Lung (tissue), 12 donors: ENCODE measurements around the gene CELF2. TPM values are rescaled to one million over a fixed set of nuclear protein-coding genes. Genes with fewer than 3 reads are reported as not detected.

Source experiments
- ATAC-seq: fragments of 200-7000 bp; cut with Tn5 transposase; one replicate; pipeline ENCODE4 v1.9.1; 2020; ENCODE audit warnings: moderate number of reproducible peaks; ENCODE audit not compliant: insufficient read depth, low FRiP score
- DNase-seq, 3 donors: peaks; one replicate each; pipeline ENCODE4 v3.0.0-alpha.2; 2013 to 2017
- H3K27ac ChIP-seq, 2 donors: one replicate each; pipeline ENCODE4 v1.5.1; 2013; ENCODE audit warnings: mild to moderate bottlenecking in 2 of 2, moderate library complexity in 2 of 2, control low read depth in 1 of 2, inconsistent platforms in 1 of 2, low read depth in 1 of 2, low read length in 1 of 2
- H3K27me3 ChIP-seq, 3 donors: one replicate each; pipeline ENCODE4 v1.5.1; 2013; ENCODE audit warnings: low read length in 2 of 3; ENCODE audit not compliant: control insufficient read depth in 3 of 3, insufficient read depth in 3 of 3
- H3K36me3 ChIP-seq, 4 donors: one replicate each; pipeline ENCODE4 v1.5.1; 2013; ENCODE audit warnings: low read length in 4 of 4, mild to moderate bottlenecking in 1 of 4, moderate library complexity in 1 of 4; ENCODE audit not compliant: control insufficient read depth in 4 of 4, insufficient read depth in 4 of 4
- H3K4me1 ChIP-seq, 5 donors: one replicate each; pipeline ENCODE4 v1.5.1; 2013; ENCODE audit warnings: low read length in 5 of 5, mild to moderate bottlenecking in 2 of 5, moderate library complexity in 1 of 5; ENCODE audit not compliant: control insufficient read depth in 5 of 5, insufficient read depth in 5 of 5
- H3K4me3 ChIP-seq: one replicate; pipeline ENCODE4 v1.5.1; 2013; ENCODE audit warnings: mild to moderate bottlenecking, control low read depth, moderate library complexity
- H3K9ac ChIP-seq, 2 donors: one replicate each; pipeline ENCODE4 v1.5.1; 2013; ENCODE audit warnings: low read length in 2 of 2, control low read depth in 1 of 2; ENCODE audit not compliant: insufficient read depth in 1 of 2
- H3K9me3 ChIP-seq, 4 donors: one replicate each; pipeline ENCODE4 v1.5.1; 2013; ENCODE audit warnings: low read length in 3 of 4, mild to moderate bottlenecking in 1 of 4, moderate library complexity in 1 of 4; ENCODE audit not compliant: control insufficient read depth in 4 of 4, insufficient read depth in 3 of 4
- WGBS, 2 donors: extraction: QIAGEN DNeasy Blood & Tissue Kit; methylation state at CpG; one replicate each; pipeline ENCODE4 v1.1.7; 2013; 5-methylcytosine and 5-hydroxymethylcytosine counted together
- polyA plus RNA-seq, 2 donors: library from polyadenylated mRNA; stranded (reverse); fragments of 200-250 nt; gene quantifications; one replicate each; pipeline ENCODE4 v1.2.1, GENCODE V29; 2013
- total RNA-seq, 2 donors: library from RNA; depleted of rRNA in 1 of 2; stranded (reverse); fragments of >200 nt in 1 of 2; gene quantifications; one replicate each; pipeline ENCODE4 v1.2.1, GENCODE V29; 2014 to 2021
- TF ChIP-seq, protein P1 (sequence below): IDR thresholded peaks from 2 replicates; pipeline ENCODE4 v1.5.1; 2012; ENCODE audit warnings: mild to moderate bottlenecking; ENCODE audit errors: control extremely low read depth, extremely low read depth
- donor health status: control.
- donor health status: control.
- donor health status: Bipolar disorder and iron deficiency.
- donor health status: healthy.
- donor health status: DM: yes; HTN: yes; CAD: no.

CELF2 gene
- total and polyA plus RNA-seq, 4 donors, result 13.6 to 115 (median 63.7) TPM

DNA sequence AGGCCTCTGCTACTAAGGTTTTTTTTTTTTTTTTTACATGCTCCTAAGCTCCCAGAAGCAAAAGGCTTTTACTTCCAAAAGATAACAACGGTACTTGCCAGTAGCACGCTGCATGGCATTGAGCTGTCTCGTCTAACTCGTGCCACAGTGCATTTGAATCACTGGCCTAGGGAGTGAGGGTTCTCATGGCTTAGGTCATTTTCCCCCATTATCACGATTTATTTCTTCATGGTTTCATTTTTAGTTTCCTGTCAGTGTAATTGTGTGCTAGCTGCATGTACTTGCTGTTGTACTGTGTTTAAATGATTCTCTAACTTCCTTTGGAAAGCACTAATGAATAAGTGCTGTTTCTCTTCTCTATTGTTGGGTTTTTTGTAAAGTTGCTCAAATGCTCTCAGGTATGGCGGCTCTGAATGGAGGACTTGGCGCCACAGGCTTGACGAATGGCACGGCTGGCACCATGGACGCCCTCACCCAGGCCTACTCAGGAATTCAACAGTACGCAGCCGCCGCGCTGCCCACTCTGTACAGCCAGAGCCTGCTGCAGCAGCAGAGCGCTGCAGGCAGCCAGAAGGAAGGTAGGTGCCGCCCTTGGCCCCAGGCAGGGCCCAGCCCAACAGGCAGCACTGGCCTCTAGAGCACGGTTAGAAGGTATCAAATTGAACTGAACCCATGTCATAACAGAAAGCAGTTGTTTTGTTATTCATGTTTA is 303.3 kb downstream of the CELF2 start:
- TF ChIP-seq, protein P1, sequence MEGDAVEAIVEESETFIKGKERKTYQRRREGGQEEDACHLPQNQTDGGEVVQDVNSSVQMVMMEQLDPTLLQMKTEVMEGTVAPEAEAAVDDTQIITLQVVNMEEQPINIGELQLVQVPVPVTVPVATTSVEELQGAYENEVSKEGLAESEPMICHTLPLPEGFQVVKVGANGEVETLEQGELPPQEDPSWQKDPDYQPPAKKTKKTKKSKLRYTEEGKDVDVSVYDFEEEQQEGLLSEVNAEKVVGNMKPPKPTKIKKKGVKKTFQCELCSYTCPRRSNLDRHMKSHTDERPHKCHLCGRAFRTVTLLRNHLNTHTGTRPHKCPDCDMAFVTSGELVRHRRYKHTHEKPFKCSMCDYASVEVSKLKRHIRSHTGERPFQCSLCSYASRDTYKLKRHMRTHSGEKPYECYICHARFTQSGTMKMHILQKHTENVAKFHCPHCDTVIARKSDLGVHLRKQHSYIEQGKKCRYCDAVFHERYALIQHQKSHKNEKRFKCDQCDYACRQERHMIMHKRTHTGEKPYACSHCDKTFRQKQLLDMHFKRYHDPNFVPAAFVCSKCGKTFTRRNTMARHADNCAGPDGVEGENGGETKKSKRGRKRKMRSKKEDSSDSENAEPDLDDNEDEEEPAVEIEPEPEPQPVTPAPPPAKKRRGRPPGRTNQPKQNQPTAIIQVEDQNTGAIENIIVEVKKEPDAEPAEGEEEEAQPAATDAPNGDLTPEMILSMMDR, result no peak
- Histone ChIP-seq H3K4me3 (no peak overlapping the region), H3K9ac (no peak overlapping the region), H3K36me3 (peaks cover 6 to 39% (median 30%) of the 10 kb centered on the region in 4 donors), H3K4me1 (peaks cover 0 to 2% (median 0%) of the 10 kb centered on the region in 5 donors), H3K9me3 (no peaks in the 10 kb centered on the region), H3K27me3 (no peaks in the 10 kb centered on the region), H3K27ac (no peak overlapping the region)
- DNase-seq (no peak), ATAC-seq (no peak)
- 91 to 95% methylated on average over 17 of the region's 17 CpGs for WGBS, 2 donors

DNA sequence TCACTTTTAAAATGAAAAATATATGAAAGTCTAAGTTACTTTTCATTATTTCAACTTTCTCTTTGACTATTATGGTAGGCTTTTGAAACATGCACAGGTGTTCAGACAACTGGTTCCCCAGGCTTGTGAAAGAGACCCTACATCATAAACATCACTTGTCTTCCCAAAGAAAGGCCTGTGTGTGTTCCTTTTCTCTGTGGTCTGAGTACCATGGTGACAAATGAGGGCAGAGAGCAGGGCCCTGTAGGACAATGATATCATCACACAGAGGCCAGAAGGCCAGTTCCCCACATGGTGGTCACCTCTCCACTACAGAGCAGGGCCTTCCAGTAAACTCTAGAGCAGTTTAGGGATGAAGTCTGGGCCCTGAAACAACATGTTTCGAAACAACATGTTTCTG is 305.0 kb downstream of the CELF2 start:
- H3K4me3 ChIP-seq, result no peak overlapping the region
- TF ChIP-seq, protein P1, result no peak

DNA sequence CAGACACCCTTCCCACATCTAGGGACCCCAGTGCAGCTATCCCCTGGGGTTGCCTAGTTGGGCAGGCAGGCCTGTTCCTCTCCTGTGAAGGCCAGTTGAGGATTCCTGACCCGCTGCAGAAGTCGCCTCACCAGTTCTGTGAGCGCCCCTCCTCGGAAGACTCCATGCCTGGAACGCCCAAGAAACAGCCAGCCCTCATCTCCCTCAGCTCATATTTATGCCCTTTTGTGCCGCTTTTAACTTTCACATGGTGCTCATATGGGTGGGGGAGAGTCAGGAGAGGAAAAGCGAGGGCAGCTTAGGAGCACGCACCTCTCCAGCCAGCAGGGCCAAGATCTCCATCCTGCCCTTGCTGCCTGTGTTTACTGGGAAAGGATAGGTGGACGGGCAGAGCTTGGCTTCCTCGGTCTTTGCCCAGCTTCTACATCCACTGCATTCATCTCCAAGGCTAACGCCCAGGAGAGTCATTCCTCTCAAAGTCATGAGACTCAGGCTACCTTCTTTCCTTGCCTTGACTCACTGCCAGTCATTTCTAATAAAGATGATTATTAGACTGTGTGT is 307.2 kb downstream of the CELF2 start:
- DNase-seq (no peak), ATAC-seq (no peak)
- Histone ChIP-seq H3K4me1 (peaks cover 0 to 2% (median under 1%) of the 10 kb centered on the region in 5 donors), H3K9me3 (no peaks in the 10 kb centered on the region), H3K27ac (no peak overlapping the region), H3K27me3 (no peaks in the 10 kb centered on the region), H3K4me3 (no peak overlapping the region), H3K36me3 (peaks cover 6 to 33% (median 23%) of the 10 kb centered on the region in 4 donors), H3K9ac (no peak overlapping the region)
- whole genome bisulfite sequencing, 2 donors, result 95 to 96% methylated on average over 11 of the region's 11 CpGs
- TF ChIP-seq, protein P1, result no peak

More for the DNA sequence above, 305.0 kb downstream of the CELF2 start:
- DNase-seq (no peak), ATAC-seq (no peak)
- H3K9ac ChIP-seq, result no peak overlapping the region
- no peak overlapping the region for H3K27ac ChIP-seq
- H3K9me3 ChIP-seq, result no peaks in the 10 kb centered on the region
- peaks cover 0 to 2% (median 0%) of the 10 kb centered on the region in 5 donors for H3K4me1 ChIP-seq
- no peaks in the 10 kb centered on the region for H3K27me3 ChIP-seq
- WGBS, 2 donors, result 90% methylated on average over 1 of the region's 1 CpG
- peaks cover 6 to 40% (median 34%) of the 10 kb centered on the region in 4 donors for H3K36me3 ChIP-seq
